Right atrium auricular region (tissue), 2 donors: ENCODE data around the gene CEP78. TPM values are rescaled to one million over a fixed set of nuclear protein-coding genes. Genes with fewer than 3 reads are reported as not detected.
"Not testable (repeated sequence)": the region's sequence is repeated elsewhere in the genome, so short reads cannot be mapped to it uniquely, and the experiment has no call there.

ENCODE experiments used
- DNase-seq: peaks from one replicate; pipeline ENCODE4 v3.0.0-alpha.2; 2019; ENCODE audit warnings: low spot score
- H3K27ac ChIP-seq, 2 donors: fragments of 200-600 bp; sonication (generic); 1 replicate in 1 of 2; 2 replicates in 1 of 2; pipeline ENCODE4 v1.5.1; 2016 to 2019
- H3K27me3 ChIP-seq, 2 donors: fragments of 200-600 bp; sonication (generic); one replicate each; pipeline versions ENCODE4 v1.5.1 to v1.6.0; 2017 to 2019
- H3K36me3 ChIP-seq: fragments of 200-600 bp; sonication (generic); one replicate; pipeline ENCODE4 v1.5.1; 2016
- H3K4me1 ChIP-seq, 2 donors: fragments of 200-600 bp; sonication (generic); one replicate each; pipeline versions ENCODE4 v1.5.1 to v1.6.0; 2017 to 2019
- H3K4me3 ChIP-seq, 2 donors: fragments of 200-600 bp; sonication (generic); 1 replicate in 1 of 2; 2 replicates in 1 of 2; pipeline ENCODE4 v1.5.1; 2017 to 2019; ENCODE audit warnings: mild to moderate bottlenecking in 1 of 2, moderate library complexity in 1 of 2
- H3K9me3 ChIP-seq, 2 donors: fragments of 200-600 bp; sonication (generic); one replicate each; pipeline ENCODE4 v1.5.1; 2019
- total RNA-seq, 2 donors: library from RNA; depleted of rRNA; stranded (reverse); fragments of >200 nt; gene quantifications; one replicate each; pipeline ENCODE4 v1.1.0, GENCODE V29; 2016
- TF ChIP-seq, protein P1 (sequence below), 2 donors: fragments of 200-600 bp; sonication (generic); IDR thresholded peaks; one replicate each; pipeline ENCODE4 v1.5.1; 2019; ENCODE audit warnings: antibody characterized with exemption in 2 of 2

CEP78 gene
- total RNA-seq, 2 donors from 2014 or later: 2.4 to 4.2 TPM

DNA sequence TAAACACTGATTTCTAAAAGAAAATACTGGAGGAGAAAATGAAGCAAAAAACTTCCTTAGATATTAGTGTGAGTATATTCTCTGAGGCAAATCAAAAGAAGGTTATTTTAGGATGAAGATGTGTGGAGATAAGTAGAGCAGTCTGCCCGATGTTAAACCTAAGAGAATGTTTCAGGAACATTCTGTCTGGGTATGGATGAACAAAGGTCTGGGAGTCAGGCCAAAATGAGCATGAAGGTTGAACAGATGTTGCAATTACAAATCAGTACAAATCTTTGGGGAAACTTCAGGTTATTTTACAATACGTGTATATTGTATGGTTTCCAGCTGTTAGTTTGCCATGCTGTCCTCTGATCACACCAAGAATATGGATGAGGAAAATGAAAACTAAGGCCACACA is 14.4 kb upstream of the CEP78 start:
- Histone ChIP-seq H3K27me3 (no peaks in the 10 kb centered on the region), H3K27ac (no peak overlapping the region), H3K36me3 (no peaks in the 10 kb centered on the region), H3K9me3 (no peaks in the 10 kb centered on the region), H3K4me1 (no peaks in the 10 kb centered on the region), H3K4me3 (no peak overlapping the region)
- no peak for DNase-seq
- TF ChIP-seq, protein P1, sequence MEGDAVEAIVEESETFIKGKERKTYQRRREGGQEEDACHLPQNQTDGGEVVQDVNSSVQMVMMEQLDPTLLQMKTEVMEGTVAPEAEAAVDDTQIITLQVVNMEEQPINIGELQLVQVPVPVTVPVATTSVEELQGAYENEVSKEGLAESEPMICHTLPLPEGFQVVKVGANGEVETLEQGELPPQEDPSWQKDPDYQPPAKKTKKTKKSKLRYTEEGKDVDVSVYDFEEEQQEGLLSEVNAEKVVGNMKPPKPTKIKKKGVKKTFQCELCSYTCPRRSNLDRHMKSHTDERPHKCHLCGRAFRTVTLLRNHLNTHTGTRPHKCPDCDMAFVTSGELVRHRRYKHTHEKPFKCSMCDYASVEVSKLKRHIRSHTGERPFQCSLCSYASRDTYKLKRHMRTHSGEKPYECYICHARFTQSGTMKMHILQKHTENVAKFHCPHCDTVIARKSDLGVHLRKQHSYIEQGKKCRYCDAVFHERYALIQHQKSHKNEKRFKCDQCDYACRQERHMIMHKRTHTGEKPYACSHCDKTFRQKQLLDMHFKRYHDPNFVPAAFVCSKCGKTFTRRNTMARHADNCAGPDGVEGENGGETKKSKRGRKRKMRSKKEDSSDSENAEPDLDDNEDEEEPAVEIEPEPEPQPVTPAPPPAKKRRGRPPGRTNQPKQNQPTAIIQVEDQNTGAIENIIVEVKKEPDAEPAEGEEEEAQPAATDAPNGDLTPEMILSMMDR (IDR thresholded peaks at IDR 0.05): no peak

DNA sequence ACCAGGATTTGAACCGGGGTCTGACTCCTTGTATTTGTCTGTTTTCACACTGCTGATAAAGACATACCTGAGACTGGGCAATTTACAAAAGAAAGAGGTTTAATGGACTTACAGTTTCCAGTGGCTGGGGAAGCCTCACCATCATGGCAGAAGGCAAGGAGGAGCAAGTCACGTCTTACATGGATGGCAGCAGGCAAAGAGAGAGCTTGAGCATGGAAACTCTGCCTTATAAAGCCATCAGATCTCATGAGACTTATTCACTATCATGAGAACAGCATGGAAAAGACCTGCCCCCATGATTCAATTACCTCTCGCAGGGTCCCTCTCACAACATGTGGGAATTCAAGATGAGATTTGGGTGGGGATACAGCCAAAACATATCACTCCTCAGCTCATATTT is 14.0 kb upstream of the CEP78 start:
- not testable (repeated sequence) for DNase-seq

DNA sequence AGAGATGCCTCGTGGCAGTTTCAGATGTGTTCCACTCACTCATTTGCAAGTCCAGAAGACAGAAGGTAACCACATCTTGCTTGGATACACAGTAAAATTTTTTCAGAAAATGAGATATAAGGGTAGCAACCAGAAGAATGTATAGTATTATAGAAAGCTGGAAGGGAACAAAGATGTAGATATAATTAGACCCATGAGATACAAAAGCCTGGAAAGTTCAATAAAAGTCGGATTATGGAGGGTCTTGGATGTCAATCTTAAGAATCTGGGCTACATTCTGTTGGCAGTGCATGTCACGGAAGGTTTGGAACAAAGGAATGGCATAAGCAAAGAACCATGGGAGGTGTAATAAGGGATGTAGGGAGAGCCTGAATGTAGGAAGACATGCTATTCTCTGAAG is 5.1 kb upstream of the CEP78 start:
- Histone ChIP-seq H3K36me3 (no peaks in the 10 kb centered on the region), H3K27me3 (no peaks in the 10 kb centered on the region), H3K4me1 (peaks cover 0 to 7% of the 10 kb centered on the region in 2 donors), H3K27ac (no peak overlapping the region), H3K9me3 (no peaks in the 10 kb centered on the region), H3K4me3 (no peak overlapping the region)
- no peak for DNase-seq
- TF ChIP-seq, protein P1 (IDR thresholded peaks at IDR 0.05): no peak

More for the DNA sequence above, 14.0 kb upstream of the CEP78 start:
- H3K9me3 ChIP-seq, H3K27ac ChIP-seq, H3K4me3 ChIP-seq, H3K4me1 ChIP-seq, H3K27me3 ChIP-seq, H3K36me3 ChIP-seq: not testable (repeated sequence)

DNA sequence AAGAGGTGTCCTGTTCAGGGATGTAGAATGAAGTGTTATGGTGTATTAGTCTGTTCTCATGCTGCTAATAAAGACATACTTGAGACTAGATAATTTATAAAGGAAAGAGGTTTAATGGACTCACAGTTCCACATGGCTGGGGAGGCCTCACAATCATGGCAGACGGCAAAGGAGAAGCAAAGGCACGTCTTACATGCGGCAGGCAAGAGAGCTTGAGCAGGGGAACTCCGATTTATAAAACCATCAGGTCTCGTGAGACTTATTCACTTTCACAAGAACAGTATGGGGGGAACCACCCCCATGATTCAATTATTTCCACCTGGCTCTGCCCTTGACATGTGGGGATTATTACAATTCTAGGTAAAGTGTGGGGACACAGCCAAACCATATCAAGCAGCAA is 3.4 kb upstream of the CEP78 start:
- not testable (repeated sequence) for H3K27me3 ChIP-seq, H3K27ac ChIP-seq, H3K36me3 ChIP-seq, H3K4me3 ChIP-seq, H3K4me1 ChIP-seq, DNase-seq, H3K9me3 ChIP-seq

DNA sequence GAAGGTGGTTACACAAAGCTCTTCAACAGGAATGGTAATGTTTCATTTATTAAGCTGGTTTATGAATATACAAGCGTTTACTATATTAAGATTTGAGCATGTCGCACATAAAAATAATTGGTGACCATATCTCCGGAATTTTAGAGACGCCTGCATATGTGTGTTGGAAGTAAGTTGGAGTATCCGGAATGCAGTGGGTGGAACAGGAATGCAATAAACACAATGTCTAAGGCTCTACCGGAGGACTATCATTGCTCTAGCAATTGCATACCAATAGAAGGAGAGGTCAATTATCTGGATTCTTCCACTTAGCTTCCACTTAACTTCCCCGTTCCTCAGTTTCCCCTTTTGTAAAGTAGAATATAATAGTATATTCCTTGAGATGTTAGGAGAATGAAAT is 1.1 kb upstream of the CEP78 start:
- Histone ChIP-seq H3K4me3 (peak overlapping the region; percentile 65 to 88), H3K27ac (no peak overlapping the region), H3K4me1 (peaks cover 0 to 7% of the 10 kb centered on the region in 2 donors), H3K27me3 (no peaks in the 10 kb centered on the region), H3K36me3 (no peaks in the 10 kb centered on the region), H3K9me3 (no peaks in the 10 kb centered on the region)
- TF ChIP-seq, protein P1 (IDR thresholded peaks at IDR 0.05): no peak
- no peak for DNase-seq

DNA sequence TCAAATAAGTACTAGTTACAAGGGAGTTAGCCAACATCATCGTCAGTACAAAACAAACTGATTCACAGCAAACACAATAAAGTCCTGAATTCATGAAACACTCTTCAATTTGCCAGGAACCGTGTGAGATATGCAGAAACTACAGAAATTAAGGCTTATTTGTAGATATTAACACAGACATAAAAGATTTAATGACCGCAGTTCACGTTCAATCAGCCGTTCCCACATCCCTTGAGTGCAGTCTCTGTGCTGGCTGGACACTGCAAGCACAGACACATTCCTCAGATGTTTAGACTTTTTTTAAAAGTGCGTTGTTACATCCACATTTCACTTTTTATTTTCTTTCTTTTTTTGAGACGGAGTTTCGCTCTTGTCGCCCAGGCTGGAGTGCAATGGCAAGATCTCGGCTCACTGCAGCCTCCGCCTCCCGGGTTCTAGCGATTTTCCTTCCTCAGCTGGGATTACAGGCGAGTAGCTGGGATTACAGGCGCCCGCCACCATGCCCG is 566 bp upstream of the CEP78 start:
- no peaks in the 10 kb centered on the region for H3K27me3 ChIP-seq
- peaks cover 0 to 7% of the 10 kb centered on the region in 2 donors for H3K4me1 ChIP-seq
- TF ChIP-seq, protein P1 (IDR thresholded peaks at IDR 0.05): no peak
- no peaks in the 10 kb centered on the region for H3K9me3 ChIP-seq
- H3K36me3 ChIP-seq: peaks cover 1% of the 10 kb centered on the region
- peak overlapping the region; percentile 75 to 81 for H3K27ac ChIP-seq
- peak overlapping the region; percentile 65 to 88 for H3K4me3 ChIP-seq
- no peak for DNase-seq

DNA sequence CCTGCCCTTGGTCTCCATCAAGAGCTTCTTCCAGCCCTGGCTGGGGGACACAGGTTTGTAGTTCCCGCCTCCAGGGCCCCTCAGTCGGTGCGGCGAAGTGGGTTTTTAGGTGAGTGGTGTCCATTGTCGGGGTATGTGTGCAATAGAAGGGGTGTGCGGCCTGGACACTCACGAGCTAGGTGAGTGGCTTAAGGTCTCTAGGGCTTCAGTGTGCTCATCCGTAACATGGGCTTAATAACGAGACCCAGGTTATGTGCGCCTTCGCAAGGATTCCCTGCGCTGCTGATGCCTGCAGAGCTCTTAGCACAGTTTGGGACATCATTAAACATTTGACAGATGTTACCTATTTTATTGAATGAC is 656 bp downstream of the CEP78 start:
- Histone ChIP-seq H3K4me3 (peak overlapping the region; percentile 65 to 88), H3K27ac (peak overlapping the region; percentile 75 to 81), H3K4me1 (peaks cover 0 to 7% of the 10 kb centered on the region in 2 donors), H3K9me3 (no peaks in the 10 kb centered on the region), H3K27me3 (no peaks in the 10 kb centered on the region), H3K36me3 (peaks cover 4% of the 10 kb centered on the region)
- DNase-seq: no peak
- TF ChIP-seq, protein P1 (IDR thresholded peaks at IDR 0.05): no peak
